Lower leg skin (tissue), 3 donors: Measurements from ENCODE around the gene KRTAP12-1.
"Not testable (repeated sequence)": the region's sequence is repeated elsewhere in the genome, so short reads cannot be mapped to it uniquely, and the experiment has no call there.

Experiments used
- CTCF ChIP-seq, 3 donors: fragments of 450-650 bp; IDR thresholded peaks; one replicate each; pipeline ENCODE4 v1.5.1; 2016; ENCODE audit warnings: antibody characterized with exemption in 3 of 3, mild to moderate bottlenecking in 3 of 3, moderate library complexity in 2 of 3
- POLR2A ChIP-seq, 2 donors: fragments of 450-650 bp; IDR thresholded peaks; one replicate each; pipeline ENCODE4 v1.6.1; 2016 to 2017; ENCODE audit warnings: antibody characterized with exemption in 2 of 2, mild to moderate bottlenecking in 1 of 2, moderate library complexity in 1 of 2

GRCh38 chr21:44685050-44685449, 3.1 kb upstream of the KRTAP12-1 start:
- not testable (repeated sequence) for TF ChIP-seq POLR2A, CTCF (IDR thresholded peaks at IDR 0.05)
